ENCODE measurements around the gene OSBPL8. TPM values are rescaled to one million over a fixed set of nuclear protein-coding genes. Genes with fewer than 3 reads are reported as not detected.

OSBPL8 gene
- total RNA-seq, 4 donors from 2014 or later = 65.8 to 73.5 (median 66.7) TPM

DNA sequence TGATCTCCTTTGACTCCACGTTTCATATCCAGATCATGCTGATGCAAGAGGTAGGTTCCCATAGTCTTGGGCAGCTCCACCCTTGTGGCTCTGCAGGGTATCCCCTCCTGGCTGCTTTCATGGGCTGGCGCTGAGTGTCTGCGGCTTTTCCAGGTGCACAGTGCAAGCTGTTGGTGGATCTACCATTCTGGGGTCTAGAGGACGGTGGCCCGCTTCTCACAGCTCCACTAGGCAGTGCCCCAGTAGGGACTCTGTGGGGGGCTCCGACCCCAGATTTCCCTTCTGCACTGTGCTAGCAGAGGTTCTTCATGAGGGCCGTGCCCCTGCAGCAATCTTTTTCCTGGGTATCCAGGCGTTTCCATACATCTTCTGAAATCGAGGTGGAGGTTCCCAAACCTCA is 199.3 kb downstream of the OSBPL8 start:
- peaks cover 0 to 55% of the 10 kb centered on the region in 2 donors for H3K36me3 ChIP-seq

DNA sequence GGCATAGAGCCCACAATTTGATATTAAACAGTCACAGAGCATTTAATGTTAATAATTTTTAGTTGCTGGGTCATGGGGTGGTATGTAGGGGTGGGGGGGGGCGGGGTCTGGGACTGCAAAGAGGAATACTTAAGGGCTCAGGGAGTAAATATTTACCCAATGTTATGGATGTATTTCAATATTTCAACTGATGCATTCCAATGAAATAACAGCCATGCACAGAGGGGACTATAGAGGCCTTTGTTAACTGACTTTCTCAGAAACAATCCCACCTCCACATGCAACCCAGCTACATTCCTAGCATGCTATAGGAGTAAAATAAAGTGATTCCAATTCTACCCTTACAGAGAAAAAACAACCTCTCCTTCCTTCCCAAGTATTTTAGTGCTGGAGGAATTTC is 203.5 kb downstream of the OSBPL8 start:
- no peak overlapping the region for H3K4me3 ChIP-seq
- peaks cover 0 to 48% of the 10 kb centered on the region in 2 donors for H3K36me3 ChIP-seq
- no CpG with 5 or more reads among the region's 1 CpG for WGBS, 2 donors (ENCODE audit: low coverage in 1 of 2)
- no peak for ATAC-seq
- H3K27me3 ChIP-seq = no peaks in the 10 kb centered on the region
- H3K4me1 ChIP-seq = no peaks in the 10 kb centered on the region
- H3K9me3 ChIP-seq = no peaks in the 10 kb centered on the region
- TF ChIP-seq POLR2A (IDR thresholded peaks at IDR 0.05) (no peak), POLR2AphosphoS5 (IDR thresholded peaks at IDR 0.05) (no peak), EP300 (IDR thresholded peaks at IDR 0.05) (no peak)
- TF ChIP-seq, protein P1, sequence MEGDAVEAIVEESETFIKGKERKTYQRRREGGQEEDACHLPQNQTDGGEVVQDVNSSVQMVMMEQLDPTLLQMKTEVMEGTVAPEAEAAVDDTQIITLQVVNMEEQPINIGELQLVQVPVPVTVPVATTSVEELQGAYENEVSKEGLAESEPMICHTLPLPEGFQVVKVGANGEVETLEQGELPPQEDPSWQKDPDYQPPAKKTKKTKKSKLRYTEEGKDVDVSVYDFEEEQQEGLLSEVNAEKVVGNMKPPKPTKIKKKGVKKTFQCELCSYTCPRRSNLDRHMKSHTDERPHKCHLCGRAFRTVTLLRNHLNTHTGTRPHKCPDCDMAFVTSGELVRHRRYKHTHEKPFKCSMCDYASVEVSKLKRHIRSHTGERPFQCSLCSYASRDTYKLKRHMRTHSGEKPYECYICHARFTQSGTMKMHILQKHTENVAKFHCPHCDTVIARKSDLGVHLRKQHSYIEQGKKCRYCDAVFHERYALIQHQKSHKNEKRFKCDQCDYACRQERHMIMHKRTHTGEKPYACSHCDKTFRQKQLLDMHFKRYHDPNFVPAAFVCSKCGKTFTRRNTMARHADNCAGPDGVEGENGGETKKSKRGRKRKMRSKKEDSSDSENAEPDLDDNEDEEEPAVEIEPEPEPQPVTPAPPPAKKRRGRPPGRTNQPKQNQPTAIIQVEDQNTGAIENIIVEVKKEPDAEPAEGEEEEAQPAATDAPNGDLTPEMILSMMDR (IDR thresholded peaks at IDR 0.05) = no peak
- H3K27ac ChIP-seq = no peak overlapping the region

More for the DNA sequence above, 199.3 kb downstream of the OSBPL8 start:
- ATAC-seq = no peak
- no peaks in the 10 kb centered on the region for H3K27me3 ChIP-seq
- 88 to 100% methylated on average over 3 to 5 of the region's 9 CpGs for WGBS, 2 donors (ENCODE audit: low coverage in 1 of 2)
- H3K4me1 ChIP-seq = no peaks in the 10 kb centered on the region
- TF ChIP-seq POLR2AphosphoS5 (IDR thresholded peaks at IDR 0.05) (no peak), EP300 (IDR thresholded peaks at IDR 0.05) (no peak), POLR2A (IDR thresholded peaks at IDR 0.05) (no peak)
- TF ChIP-seq, protein P1 (IDR thresholded peaks at IDR 0.05) = no peak
- H3K27ac ChIP-seq = no peak overlapping the region
- H3K4me3 ChIP-seq = no peak overlapping the region
- H3K9me3 ChIP-seq = no peaks in the 10 kb centered on the region

DNA sequence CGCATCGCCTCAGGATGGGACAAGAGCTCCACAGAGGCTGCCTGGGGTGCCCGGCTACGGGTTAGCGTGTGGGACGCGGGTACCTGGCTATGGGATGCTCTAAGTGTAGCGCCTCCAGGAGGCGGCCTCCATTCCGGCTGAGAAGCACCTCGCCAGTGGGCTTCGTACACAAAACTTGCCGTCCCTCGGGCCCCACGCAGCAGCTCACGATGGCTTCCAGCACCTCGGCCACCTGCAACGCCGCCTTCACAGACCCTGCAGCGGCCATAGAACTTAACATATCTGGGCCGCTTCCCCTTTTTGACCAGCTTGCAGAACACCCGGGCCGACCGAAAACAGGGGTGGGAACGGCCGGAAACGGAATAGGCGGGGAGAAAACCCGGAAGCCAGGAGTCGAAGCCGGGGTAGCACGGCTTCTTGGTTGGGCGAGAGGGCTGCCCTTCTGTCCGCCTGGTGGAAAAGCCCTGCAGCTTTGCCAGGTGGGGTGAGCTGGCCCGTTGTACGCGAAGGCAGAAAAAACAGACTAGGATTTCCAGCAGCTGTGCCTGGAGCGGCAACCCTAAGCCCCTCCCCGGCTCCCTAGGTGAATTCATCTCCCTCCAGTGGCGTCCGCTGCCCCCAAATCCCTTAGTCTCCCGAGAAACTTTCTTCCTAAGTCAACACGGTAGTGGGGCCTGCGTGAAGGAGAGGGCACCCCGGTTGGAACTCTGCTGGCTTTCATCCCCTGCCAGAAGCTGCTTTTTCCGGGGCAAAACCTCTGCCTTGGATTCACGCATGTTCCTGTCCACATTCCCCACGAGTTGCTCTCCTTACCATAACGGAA is 211.3 kb downstream of the OSBPL8 start, which contains the start of gene BBS10:
BBS10 (minus strand) TSS at position 337 of the 823 bp plus-strand sequence; CDS start at position 280, 57 bp downstream.
- Histone ChIP-seq H3K9me3 (no peaks in the 10 kb centered on the region), H3K4me3 (peak within 1 kb of the TSS; percentile 77 to 78), H3K36me3 (no peaks in the 10 kb centered on the region), H3K4me1 (peaks cover 0 to 40% (median 5%) of the 10 kb centered on the region in 3 donors), H3K27me3 (no peaks in the 10 kb centered on the region), H3K27ac (peak within 1 kb of the TSS; percentile 54 to 91 (median 88))
- TF ChIP-seq EP300 (IDR thresholded peaks at IDR 0.05) = no peak
- peak; percentile 27 to 48 for TF ChIP-seq POLR2A (IDR thresholded peaks at IDR 0.05)
- TF ChIP-seq POLR2AphosphoS5 (IDR thresholded peaks at IDR 0.05) = peak; percentile 44
- TF ChIP-seq, protein P1 (IDR thresholded peaks at IDR 0.05) = peak in 3 of 4 experiments; percentile 49 to 75 (median 65)
- ATAC-seq = peak; percentile 98
- 2% methylated on average over 21 of the region's 49 CpGs; no CpG with 5 or more reads in 1 of the 2 donors for WGBS, 2 donors (ENCODE audit: low coverage in 1 of 2)

DNA sequence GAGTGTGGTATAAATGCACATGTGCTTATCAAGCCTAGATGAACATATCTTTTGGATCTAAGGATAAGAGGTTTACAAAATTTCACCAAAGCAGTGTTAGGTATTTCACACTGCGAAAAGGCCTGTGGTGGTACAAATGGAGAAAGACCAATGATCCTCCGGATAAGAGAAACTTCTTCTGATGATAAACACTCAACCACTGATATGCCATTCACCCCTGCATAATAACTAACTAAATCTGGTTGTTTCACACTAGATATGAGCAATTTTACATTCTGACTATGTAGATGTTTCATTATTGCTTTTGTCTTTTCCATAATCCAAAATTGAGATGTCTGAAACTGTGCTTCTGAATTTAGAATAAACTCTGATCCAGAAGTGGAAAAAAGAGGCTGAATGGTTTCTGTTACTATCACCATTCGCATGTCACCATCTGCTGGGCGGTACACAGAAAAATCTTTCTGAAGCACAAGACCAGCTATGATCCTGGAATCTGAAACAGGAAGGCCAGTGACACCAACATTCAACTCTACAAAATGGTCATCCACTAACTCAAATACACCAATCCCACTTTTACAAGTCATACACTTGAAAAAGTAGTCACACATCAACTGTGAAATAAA is 212.7 kb downstream of the OSBPL8 start:
- Histone ChIP-seq H3K27ac (peak overlapping the region; percentile 54 to 91 (median 88)), H3K4me1 (peaks cover 0 to 40% (median 5%) of the 10 kb centered on the region in 3 donors), H3K36me3 (no peaks in the 10 kb centered on the region), H3K9me3 (no peaks in the 10 kb centered on the region), H3K27me3 (no peaks in the 10 kb centered on the region), H3K4me3 (peak overlapping the region; percentile 77 to 78)
- 28 to 48% methylated on average over 3 to 4 of the region's 4 CpGs for WGBS, 2 donors (ENCODE audit: low coverage in 1 of 2)
- no peak for ATAC-seq
- no peak for TF ChIP-seq POLR2A (IDR thresholded peaks at IDR 0.05)
- no peak for TF ChIP-seq EP300 (IDR thresholded peaks at IDR 0.05)
- TF ChIP-seq, protein P1 (IDR thresholded peaks at IDR 0.05) = peak in 2 of 4 experiments; percentile 6 to 54
